Transverse colon (tissue), 4 donors: ENCODE results near the gene SOX18.

ENCODE experiments used
- EP300 ChIP-seq: sonication (generic); formaldehyde crosslinking; IDR thresholded peaks from one replicate; pipeline ENCODE4 v1.6.1; 2017; ENCODE audit warnings: antibody characterized with exemption, low read depth
- POLR2A ChIP-seq: fragments of 450-650 bp; IDR thresholded peaks from one replicate; pipeline ENCODE4 v1.6.1; 2016; ENCODE audit warnings: antibody characterized with exemption, mild to moderate bottlenecking, moderate library complexity
- POLR2AphosphoS5 ChIP-seq, 3 donors: sonication (generic); formaldehyde crosslinking; IDR thresholded peaks; one replicate each; pipeline ENCODE4 v1.6.1; 2016; ENCODE audit warnings: antibody characterized with exemption in 3 of 3
- TF ChIP-seq, protein P1 (sequence below), 5 experiments: fragments of 200-600 bp in 3 of 5; fragments of 450-650 bp in 2 of 5; sonication (generic) in 3 of 5; IDR thresholded peaks; 1 replicate in 2 of 5; 2 replicates in 3 of 5; pipeline ENCODE4 v1.5.1; 2016 to 2017; ENCODE audit warnings: antibody characterized with exemption in 5 of 5, inconsistent platforms in 3 of 5, mild to moderate bottlenecking in 2 of 5, moderate library complexity in 1 of 5

DNA sequence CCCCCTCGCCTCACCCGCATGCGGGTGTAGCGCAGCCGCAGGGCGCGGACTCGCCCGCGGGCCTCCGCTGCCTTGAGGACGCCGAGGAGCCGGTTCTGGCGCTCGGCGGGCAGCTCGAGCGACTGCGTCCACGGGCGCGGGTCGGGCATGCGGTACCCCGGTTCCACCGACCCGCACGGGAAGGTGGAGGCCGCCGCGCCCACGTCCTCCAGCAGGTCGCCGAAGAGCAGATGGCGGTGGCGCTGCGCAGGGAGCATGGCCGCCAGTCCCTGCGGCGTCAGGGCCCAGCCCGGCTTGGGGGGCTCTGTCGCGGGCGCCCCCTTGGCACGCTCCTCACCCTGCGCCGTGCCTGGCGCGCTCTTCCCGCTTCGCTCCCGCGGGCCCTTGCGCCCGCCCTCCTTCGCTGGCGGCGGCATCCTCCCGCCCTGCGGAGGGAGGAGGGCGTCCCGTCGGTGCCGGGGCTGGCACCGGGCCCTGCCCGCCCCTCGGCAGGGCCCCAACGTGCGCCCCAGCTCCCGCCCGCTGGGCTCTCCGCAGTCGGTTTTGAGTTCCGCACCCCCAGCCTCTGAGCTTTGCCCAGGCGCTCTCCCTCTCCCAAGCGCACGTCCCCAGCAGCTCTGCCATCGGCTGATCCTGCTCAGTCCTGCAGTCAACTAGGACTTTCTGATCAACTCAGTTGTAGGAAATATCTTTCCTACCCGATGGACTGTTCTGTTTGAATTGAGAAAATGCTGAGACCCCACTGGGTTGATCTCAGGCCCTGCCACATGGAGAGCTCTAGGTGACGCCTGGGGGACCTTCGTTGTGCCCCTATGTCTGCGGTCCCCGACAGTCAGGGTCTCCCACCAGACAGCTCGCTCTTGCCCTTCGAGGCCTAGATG, 34.6 kb upstream of the SOX18 start, which contains the start of gene LKAAEAR1:
- TF ChIP-seq POLR2AphosphoS5 (IDR thresholded peaks at IDR 0.05), result no peak
- TF ChIP-seq, protein P1, sequence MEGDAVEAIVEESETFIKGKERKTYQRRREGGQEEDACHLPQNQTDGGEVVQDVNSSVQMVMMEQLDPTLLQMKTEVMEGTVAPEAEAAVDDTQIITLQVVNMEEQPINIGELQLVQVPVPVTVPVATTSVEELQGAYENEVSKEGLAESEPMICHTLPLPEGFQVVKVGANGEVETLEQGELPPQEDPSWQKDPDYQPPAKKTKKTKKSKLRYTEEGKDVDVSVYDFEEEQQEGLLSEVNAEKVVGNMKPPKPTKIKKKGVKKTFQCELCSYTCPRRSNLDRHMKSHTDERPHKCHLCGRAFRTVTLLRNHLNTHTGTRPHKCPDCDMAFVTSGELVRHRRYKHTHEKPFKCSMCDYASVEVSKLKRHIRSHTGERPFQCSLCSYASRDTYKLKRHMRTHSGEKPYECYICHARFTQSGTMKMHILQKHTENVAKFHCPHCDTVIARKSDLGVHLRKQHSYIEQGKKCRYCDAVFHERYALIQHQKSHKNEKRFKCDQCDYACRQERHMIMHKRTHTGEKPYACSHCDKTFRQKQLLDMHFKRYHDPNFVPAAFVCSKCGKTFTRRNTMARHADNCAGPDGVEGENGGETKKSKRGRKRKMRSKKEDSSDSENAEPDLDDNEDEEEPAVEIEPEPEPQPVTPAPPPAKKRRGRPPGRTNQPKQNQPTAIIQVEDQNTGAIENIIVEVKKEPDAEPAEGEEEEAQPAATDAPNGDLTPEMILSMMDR (IDR thresholded peaks at IDR 0.05), result no peak
- no peak for TF ChIP-seq EP300
- no peak for TF ChIP-seq POLR2A
